D721Med (cell line): ENCODE data around the gene GRAP2.
"Not testable (repeated sequence)": the region's sequence is repeated elsewhere in the genome, so short reads cannot be mapped to it uniquely, and the experiment has no call there.

Experiments
- DNase-seq: peaks from one replicate; pipeline ENCODE4 v3.0.0; 2011; ENCODE audit warnings: low spot score; ENCODE audit not compliant: insufficient read length
- FAIRE-seq: peaks from 2 replicates; lab custom pipeline; 2011; peaks lifted over from hg19 to GRCh38; lab: Jason Lieb, UNC
- TF ChIP-seq, protein P1 (sequence below): IDR thresholded peaks from 2 replicates; pipeline ENCODE4 v1.5.1; 2012; ENCODE audit warnings: mild to moderate bottlenecking, control low read depth; ENCODE audit not compliant: insufficient read depth; ENCODE audit errors: missing control alignments

Gene GRAP2

GRCh38 chr22:39893526-39893925 lies 7.4 kb upstream of the GRAP2 start, which contains the start of gene ENTHD1:
Gene ENTHD1 (minus strand): TSS chr22:39893760. CDS start chr22:39887748, 6,012 bp downstream.
- DNase-seq (no peak), FAIRE-seq (no peak)
- TF ChIP-seq, protein P1, sequence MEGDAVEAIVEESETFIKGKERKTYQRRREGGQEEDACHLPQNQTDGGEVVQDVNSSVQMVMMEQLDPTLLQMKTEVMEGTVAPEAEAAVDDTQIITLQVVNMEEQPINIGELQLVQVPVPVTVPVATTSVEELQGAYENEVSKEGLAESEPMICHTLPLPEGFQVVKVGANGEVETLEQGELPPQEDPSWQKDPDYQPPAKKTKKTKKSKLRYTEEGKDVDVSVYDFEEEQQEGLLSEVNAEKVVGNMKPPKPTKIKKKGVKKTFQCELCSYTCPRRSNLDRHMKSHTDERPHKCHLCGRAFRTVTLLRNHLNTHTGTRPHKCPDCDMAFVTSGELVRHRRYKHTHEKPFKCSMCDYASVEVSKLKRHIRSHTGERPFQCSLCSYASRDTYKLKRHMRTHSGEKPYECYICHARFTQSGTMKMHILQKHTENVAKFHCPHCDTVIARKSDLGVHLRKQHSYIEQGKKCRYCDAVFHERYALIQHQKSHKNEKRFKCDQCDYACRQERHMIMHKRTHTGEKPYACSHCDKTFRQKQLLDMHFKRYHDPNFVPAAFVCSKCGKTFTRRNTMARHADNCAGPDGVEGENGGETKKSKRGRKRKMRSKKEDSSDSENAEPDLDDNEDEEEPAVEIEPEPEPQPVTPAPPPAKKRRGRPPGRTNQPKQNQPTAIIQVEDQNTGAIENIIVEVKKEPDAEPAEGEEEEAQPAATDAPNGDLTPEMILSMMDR = no peak

DNA sequence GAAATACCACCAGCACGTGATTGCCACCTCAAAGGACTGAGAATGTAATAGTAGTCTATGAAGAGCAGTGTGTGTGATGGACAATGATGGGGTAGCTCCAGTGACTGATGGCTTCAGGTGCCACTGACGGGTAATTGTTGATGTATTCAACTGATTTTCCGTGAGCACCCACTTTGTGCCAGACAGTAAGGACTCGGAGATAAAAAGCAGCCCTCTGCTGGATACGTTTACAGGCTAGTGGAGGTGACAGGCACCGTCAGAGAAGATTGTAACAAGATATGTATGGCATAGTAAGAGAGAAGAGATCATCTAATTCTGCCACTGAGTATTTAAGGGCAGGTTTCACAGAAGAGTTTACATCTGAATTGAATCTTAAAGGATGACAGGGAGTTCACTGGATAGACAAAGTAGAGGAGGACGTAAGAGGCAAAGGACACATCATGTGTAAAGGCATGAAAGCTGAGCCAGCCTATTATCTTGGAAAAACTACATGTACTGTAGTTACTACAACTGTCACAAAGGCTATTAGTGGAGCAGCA lies 6.3 kb upstream of the GRAP2 start:
- TF ChIP-seq, protein P1 = no peak
- FAIRE-seq (no peak), DNase-seq (no peak)

DNA sequence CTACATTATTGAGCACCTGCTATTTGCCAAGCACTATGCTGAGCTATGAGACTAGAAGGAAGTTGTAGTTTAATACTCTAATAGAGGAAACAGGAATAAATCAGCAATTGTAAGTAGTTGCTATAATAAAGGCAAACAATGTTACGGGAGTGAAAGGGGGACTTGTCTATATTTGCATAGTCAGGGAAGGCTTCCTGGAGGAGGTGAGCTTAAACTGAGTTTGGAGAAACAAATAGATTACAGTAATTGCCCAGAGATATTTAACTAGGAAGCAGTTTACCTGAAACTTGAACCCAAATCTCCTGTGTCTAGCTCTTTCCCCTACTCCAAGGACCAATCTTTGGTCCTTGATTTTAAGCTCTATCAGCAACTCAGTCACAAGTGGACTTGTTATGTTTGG lies 5.2 kb upstream of the GRAP2 start:
- DNase-seq = no peak
- TF ChIP-seq, protein P1 = no peak
- FAIRE-seq = no peak

DNA sequence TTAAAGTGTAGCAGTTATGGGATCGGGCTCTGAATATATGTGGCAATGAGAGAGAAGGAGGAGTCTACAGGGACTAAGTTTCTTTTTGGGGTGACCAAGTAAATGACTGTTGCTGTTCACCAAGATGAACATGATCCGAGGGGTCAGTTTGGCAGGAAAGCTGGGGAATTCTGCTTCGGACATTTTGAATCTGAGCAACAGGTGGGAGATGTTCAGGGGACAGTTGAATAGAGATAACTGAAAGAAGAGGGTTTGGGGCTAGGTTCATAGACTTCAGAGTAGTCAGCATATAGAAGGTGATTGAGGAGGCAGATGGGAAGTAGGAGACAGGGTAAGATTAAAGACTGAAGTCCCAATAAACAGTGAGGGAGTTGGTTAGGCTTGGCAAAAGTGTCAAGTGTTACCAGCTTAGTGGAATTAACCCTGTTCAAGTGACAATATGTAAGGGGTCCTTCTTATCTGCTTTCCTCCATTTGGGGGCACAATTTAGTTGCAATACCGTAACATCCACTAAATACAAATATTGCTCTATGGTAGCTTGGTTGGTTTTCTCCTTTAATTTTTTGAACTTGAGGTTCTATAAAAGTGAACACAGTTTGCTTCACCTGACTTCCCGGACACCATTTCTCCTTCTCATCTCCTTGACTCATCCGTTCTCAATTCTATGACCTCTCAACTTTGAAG lies 4.4 kb upstream of the GRAP2 start:
- TF ChIP-seq, protein P1 = no peak
- DNase-seq (no peak), FAIRE-seq (no peak)

GRCh38 chr22:39897841-39898240 lies 3.0 kb upstream of the GRAP2 start:
- TF ChIP-seq, protein P1 = no peak
- DNase-seq (no peak), FAIRE-seq (no peak)

- TF ChIP-seq, protein P1 = no peak
- FAIRE-seq = no peak
- DNase-seq = no peak
These were observed 1.9 kb upstream of the GRAP2 start for GRCh38 chr22:39898997-39899396.

DNA sequence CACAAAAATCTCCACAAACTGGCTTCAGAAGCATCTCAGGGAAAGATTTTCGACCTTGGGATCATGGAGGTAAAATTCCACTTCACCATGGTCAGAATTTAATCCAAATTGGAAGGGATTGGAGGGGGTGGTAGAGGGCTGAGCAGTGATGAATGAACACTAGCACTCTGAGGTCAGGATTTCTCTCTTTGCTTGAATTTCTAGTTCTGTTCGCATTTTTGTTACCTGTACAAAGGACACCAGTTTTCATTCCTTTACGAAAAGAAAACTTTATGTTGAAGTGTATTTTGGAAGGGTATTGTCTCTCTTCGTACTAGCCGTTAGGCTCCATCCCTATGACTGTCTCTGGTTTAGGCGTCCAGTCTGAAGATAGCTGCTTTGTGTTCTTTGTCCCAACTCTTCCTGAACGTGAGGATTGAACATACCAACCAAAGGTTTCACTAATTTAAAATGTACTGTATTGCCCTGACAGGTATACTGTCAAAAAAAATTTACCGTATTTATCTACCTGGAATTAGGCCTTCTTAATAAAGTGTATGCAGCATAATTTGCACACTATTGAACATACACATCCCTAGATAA lies 772 bp downstream of the GRAP2 start:
- no peak for DNase-seq
- TF ChIP-seq, protein P1 = no peak
- no peak for FAIRE-seq

DNA sequence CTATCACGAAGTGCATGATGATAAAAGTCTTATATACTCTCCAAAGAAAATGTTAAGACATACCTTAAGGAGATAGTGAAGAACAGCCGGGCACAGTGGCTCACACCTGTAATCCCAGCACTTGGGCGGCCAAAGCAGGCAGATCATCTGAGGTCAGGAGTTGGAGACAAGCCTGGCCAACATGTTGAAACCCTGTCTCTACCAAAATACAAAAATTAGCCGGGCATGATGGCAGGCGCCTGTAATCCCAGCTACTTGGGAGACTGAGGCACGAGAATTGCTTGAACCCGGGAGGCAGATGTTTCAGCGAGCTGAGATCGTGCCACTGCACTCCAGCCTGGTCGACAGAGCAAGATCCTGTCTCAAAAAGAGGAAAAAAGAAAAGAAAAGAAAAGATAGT lies 3.1 kb downstream of the GRAP2 start:
- DNase-seq, FAIRE-seq: not testable (repeated sequence)
